22Rv1 (cell line): ENCODE data around the gene PTPRE.

Experiments used
- H3K27ac ChIP-seq: fragments of 450-650 bp; 2 replicates; pipeline ENCODE4 v1.5.1; 2017
- CTCF ChIP-seq: fragments of 450-650 bp; IDR thresholded peaks from 2 replicates; pipeline ENCODE4 v1.5.1; 2017; ENCODE audit warnings: mild to moderate bottlenecking
- ZFX ChIP-seq: fragments of 450-650 bp; IDR thresholded peaks from 2 replicates; pipeline ENCODE4 v1.6.1; 2017; ENCODE audit warnings: antibody characterized with exemption, borderline replicate concordance

Gene PTPRE

GRCh38 chr10:127921075-127921752, 14.3 kb downstream of the PTPRE start:
- TF ChIP-seq ZFX: no peak
- no peak for TF ChIP-seq CTCF
- no peak overlapping the region for H3K27ac ChIP-seq

- no peak for TF ChIP-seq ZFX
- TF ChIP-seq CTCF: no peak
- H3K27ac ChIP-seq: no peak overlapping the region
Measured at GRCh38 chr10:127921753-127922145, 14.8 kb downstream of the PTPRE start.

- TF ChIP-seq ZFX (no peak), CTCF (no peak)
- no peak overlapping the region for H3K27ac ChIP-seq
Measured at GRCh38 chr10:127922206-127922605, 15.3 kb downstream of the PTPRE start.

GRCh38 chr10:127922675-127923366, 15.9 kb downstream of the PTPRE start:
- no peak for TF ChIP-seq CTCF
- no peak for TF ChIP-seq ZFX
- H3K27ac ChIP-seq: no peak overlapping the region

GRCh38 chr10:127923646-127924045, 16.7 kb downstream of the PTPRE start:
- no peak overlapping the region for H3K27ac ChIP-seq
- no peak for TF ChIP-seq ZFX
- TF ChIP-seq CTCF: no peak

GRCh38 chr10:127925471-127926207, 18.7 kb downstream of the PTPRE start:
- no peak overlapping the region for H3K27ac ChIP-seq
- TF ChIP-seq ZFX: no peak
- no peak for TF ChIP-seq CTCF

GRCh38 chr10:127926455-127926854, 19.6 kb downstream of the PTPRE start:
- no peak overlapping the region for H3K27ac ChIP-seq
- TF ChIP-seq CTCF: no peak
- no peak for TF ChIP-seq ZFX
